Esophagus muscularis mucosa (tissue), 4 donors: Measurements from ENCODE around the gene C5orf52.

Experiments used
- EP300 ChIP-seq: sonication (generic); formaldehyde crosslinking; IDR thresholded peaks from one replicate; pipeline ENCODE4 v1.6.1; 2017; ENCODE audit warnings: antibody characterized with exemption
- POLR2A ChIP-seq: fragments of 450-650 bp; IDR thresholded peaks from one replicate; pipeline ENCODE4 v1.6.1; 2017; ENCODE audit warnings: antibody characterized with exemption, moderate library complexity, mild to moderate bottlenecking, low read depth
- POLR2AphosphoS5 ChIP-seq, 2 donors: sonication (generic); formaldehyde crosslinking; IDR thresholded peaks; one replicate each; pipeline ENCODE4 v1.6.1; 2017; ENCODE audit warnings: antibody characterized with exemption in 2 of 2
- TF ChIP-seq, protein P1 (sequence below), 3 experiments: fragments of 200-600 bp in 2 of 3; fragments of 450-650 bp in 1 of 3; sonication (generic) in 2 of 3; IDR thresholded peaks; one replicate each; pipeline ENCODE4 v1.5.1; 2017 to 2019; ENCODE audit warnings: antibody characterized with exemption in 3 of 3, mild to moderate bottlenecking in 2 of 3, moderate library complexity in 1 of 3

DNA sequence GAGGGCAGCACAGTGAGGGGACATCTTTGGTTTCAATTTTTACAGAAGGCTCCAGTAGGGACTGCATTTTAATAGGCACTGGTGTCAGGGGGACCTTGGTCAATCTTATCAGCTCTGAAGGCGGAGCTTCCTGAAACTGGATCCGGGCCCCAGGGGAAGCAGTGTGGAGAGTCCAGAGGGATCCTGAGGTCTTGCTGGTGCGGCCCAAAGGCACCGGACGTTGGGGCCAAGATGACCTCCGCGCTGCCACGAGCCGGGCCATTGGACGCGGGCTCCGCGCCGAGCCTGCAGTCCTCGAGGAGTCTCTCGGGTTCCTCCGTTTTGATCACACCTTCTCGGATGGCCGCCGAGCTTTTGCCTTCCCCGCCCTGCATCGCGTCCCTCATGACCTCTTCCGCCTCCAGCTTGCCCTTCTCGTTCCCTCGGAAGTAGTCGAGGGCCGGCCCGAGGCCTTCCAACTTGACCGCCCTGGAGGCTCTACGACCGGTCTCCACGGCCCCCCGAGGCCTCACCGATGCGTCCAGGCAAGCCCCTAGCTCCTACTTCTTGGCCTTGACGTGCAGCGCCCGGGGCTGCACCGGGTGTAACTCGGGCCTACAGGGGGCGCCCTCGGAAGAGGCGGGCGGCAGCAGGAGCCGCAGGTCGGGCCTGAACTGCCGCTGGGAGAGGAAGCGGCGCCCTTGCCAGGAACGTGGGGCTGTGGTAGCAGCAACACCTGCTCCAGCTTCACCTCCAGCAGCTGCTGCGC, 18.8 kb downstream of the C5orf52 start:
- TF ChIP-seq, protein P1, sequence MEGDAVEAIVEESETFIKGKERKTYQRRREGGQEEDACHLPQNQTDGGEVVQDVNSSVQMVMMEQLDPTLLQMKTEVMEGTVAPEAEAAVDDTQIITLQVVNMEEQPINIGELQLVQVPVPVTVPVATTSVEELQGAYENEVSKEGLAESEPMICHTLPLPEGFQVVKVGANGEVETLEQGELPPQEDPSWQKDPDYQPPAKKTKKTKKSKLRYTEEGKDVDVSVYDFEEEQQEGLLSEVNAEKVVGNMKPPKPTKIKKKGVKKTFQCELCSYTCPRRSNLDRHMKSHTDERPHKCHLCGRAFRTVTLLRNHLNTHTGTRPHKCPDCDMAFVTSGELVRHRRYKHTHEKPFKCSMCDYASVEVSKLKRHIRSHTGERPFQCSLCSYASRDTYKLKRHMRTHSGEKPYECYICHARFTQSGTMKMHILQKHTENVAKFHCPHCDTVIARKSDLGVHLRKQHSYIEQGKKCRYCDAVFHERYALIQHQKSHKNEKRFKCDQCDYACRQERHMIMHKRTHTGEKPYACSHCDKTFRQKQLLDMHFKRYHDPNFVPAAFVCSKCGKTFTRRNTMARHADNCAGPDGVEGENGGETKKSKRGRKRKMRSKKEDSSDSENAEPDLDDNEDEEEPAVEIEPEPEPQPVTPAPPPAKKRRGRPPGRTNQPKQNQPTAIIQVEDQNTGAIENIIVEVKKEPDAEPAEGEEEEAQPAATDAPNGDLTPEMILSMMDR (IDR thresholded peaks at IDR 0.05), result peak; percentile 7 to 34 (median 23)
- TF ChIP-seq EP300 (no peak), POLR2A (no peak), POLR2AphosphoS5 (IDR thresholded peaks at IDR 0.05) (no peak)
